ENCODE measurements around the gene OGFR.

DNA sequence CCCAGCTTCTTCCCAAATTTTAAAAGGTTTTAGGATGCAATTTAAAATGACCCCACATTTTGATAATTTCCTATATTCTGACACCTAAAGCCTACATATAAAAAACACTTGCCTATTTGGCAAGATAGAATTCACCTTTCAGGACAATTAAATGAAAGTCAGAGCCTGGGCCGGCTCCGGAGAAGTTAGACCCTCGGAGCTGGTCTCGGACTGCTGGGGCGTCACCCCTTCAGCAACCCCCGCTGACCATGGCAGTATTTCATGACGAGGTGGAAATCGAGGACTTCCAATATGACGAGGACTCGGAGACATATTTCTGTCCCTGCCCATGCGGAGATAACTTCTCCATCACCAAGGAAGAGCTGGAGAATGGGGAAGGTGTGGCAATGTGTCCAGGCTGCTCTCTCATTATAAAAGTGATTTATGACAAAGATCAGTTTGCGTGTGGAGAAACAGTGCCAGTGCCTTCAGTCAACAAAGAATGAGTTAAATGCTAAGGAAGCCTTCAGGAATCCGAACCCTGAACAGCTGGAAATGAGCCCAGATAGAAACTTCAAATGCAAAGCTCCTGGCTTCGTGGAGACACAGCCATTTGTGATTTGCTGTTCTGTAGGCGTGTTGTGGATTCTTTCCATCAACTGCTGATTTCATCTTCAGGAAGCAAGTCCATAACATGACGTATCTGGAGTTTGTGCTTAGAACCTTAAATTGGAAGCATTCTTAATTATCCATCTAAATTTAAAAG is 41.0 kb downstream of the OGFR start:
- TF ChIP-seq, protein P1, sequence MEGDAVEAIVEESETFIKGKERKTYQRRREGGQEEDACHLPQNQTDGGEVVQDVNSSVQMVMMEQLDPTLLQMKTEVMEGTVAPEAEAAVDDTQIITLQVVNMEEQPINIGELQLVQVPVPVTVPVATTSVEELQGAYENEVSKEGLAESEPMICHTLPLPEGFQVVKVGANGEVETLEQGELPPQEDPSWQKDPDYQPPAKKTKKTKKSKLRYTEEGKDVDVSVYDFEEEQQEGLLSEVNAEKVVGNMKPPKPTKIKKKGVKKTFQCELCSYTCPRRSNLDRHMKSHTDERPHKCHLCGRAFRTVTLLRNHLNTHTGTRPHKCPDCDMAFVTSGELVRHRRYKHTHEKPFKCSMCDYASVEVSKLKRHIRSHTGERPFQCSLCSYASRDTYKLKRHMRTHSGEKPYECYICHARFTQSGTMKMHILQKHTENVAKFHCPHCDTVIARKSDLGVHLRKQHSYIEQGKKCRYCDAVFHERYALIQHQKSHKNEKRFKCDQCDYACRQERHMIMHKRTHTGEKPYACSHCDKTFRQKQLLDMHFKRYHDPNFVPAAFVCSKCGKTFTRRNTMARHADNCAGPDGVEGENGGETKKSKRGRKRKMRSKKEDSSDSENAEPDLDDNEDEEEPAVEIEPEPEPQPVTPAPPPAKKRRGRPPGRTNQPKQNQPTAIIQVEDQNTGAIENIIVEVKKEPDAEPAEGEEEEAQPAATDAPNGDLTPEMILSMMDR (IDR thresholded peaks at IDR 0.05) = no peak
- TF ChIP-seq POLR2A (IDR thresholded peaks at IDR 0.05) = no peak
- TF ChIP-seq POLR2AphosphoS5 (IDR thresholded peaks at IDR 0.05; ENCODE audit: insufficient read depth in 1 of 2, low read depth in 1 of 2) = no peak

Data from vagina (tissue), 2 donors.